RKO (cell line): Measurements from ENCODE around the gene RPL13.
A peak's percentile ranks its signal among the peaks of the same experiment; 100 is the strongest.
"Not testable (repeated sequence)": the region's sequence is repeated elsewhere in the genome, so short reads cannot be mapped to it uniquely, and the experiment has no call there.

Experiments used
- DNase-seq: peaks from one replicate; pipeline ENCODE4 v3.0.0-alpha.2; 2016; ENCODE audit warnings: low spot score

RPL13 gene

DNA sequence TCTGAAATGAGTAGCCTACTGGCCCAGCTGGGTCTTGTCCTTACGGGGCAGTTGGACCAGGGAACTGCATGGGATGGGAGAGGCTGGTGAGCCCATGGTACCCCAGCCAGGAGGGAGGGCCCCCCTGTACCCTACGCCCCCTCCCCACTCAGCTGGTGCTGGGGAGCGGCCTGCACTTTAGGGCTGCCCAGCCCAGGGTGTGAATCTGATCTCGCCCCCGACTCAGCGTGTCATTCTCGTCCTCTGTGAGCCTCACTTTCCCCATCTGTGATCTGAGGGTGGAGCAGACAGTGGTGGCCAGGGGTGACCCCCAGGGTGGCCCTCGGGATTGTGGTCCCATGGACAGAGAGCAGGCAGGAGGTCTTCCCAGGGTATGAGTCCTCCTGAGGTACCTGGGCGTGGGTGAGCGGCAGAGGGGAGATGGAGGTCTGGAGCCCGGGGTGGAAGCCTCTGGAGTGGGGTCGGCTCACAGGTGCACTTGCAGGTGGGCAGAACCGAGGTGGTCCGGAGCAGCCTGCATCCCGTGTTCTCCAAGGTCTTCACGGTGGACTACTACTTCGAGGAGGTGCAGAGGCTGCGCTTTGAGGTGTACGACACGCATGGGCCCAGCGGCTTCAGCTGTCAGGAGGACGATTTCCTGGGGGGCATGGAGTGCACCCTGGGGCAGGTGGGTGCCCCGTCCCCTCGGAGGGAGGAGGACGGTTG, 16.7 kb downstream of the RPL13 start:
- no peak for DNase-seq

DNA sequence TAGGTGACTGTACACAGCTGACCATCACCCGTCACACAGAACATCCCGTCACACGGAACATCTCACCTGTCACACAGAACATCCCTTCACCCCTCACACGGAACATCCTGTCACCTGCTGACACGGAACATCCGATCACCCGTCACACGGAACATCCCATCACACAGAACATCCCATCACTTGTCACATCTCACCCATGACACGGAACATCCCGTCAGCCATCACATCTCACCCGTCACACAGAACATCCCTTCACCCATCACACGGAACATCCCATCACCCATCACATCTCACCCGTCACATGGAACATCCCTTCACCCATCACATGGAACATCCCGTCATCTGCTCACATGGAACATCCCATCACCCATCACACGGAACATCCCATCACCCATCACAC, 18.9 kb downstream of the RPL13 start:
- DNase-seq: no peak

DNA sequence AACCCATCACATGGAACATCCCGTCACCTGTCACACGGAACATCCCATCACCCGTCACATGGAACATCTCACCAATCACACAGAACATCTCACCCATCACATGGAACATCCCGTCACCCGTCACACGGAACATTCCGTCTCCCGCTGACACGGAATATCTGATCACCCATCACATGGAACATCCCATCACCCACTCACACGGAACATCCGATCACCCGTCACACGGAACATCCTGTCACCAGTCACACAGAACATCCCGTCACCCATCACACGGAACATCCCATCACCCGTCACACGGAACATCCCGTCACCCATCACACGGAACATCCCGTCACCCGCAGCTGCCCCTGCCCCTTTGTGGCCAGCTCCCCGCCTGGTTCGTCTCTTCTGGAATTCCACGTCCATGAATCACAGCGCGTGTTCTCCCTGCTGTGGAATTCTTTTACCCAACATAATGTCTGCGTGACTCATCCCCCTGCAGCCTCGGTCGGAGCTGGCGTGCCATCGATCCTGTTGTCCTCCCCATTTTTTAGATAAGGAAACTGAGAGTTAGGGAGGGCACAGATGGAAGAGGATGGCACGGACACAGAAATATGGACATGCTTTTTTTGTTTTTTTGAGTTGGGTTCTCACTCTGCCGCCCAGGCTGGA, 20.7 kb downstream of the RPL13 start:
- DNase-seq: peak; percentile 95

GRCh38 chr16:89581861-89582563, 21.5 kb downstream of the RPL13 start:
- DNase-seq: no peak

GRCh38 chr16:89582614-89583196, 22.2 kb downstream of the RPL13 start:
- no peak for DNase-seq

- DNase-seq: no peak
These were observed 22.9 kb downstream of the RPL13 start for GRCh38 chr16:89583197-89583894.

DNA sequence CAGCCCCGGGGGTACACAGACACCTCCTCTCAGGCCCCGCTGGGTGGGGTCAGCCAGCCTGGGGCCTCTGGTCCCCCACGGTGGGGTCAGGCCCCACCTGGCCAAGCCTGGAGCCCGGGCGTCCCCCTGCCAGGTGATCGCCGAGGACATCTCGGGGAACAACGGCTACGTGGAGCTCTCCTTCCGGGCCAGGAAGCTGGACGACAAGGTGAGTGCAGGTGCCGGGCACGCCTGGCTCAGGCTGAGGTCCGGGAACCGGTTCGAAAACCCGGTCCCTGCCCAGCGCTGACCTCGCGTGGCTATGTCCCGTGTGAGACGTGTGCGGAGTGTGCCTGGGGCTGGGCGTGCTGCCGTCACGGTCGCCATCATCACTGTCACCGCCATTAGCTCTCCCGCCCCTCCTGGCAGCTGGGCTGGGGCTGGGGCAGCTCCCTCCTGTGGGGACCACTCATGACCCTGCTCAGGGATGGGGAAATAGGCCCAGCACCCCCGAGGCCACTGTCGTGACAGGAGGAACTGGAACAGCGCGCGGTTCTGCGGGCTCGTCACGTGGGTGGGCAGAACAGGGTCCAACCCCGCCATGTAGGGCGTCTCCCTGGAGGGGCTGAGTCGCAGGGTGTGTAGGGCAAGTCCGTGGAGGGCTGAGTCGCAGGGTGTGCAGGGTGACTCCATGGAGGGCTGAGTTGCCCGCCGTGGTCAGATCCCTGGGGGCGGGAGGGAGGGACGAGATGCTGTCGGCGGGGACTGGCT, 23.6 kb downstream of the RPL13 start:
- no peak for DNase-seq

- DNase-seq: no peak
These were observed 24.5 kb downstream of the RPL13 start for GRCh38 chr16:89584768-89585549.

DNA sequence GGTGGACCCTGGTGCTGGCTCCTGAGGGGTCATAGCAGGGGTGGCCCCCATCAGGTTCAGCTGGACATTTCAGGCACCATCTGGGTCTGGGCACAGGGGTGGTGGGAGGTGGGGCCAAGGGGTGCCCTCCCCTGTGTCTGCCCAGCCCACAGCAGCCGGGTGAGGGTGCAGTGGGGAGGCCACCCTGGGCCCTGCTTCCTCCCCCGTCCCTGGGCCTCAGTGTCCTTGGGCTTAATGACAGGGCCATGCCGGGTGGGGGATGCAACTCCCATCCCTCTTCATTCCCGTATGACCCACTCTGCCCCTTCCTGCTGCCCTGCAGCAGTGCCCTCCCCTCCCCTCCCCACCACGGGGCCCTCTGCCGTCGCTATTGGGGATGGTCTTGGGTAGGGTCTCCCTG, 25.7 kb downstream of the RPL13 start:
- no peak for DNase-seq

GRCh38 chr16:89586853-89587252, 26.4 kb downstream of the RPL13 start:
- DNase-seq: peak; percentile 95

DNA sequence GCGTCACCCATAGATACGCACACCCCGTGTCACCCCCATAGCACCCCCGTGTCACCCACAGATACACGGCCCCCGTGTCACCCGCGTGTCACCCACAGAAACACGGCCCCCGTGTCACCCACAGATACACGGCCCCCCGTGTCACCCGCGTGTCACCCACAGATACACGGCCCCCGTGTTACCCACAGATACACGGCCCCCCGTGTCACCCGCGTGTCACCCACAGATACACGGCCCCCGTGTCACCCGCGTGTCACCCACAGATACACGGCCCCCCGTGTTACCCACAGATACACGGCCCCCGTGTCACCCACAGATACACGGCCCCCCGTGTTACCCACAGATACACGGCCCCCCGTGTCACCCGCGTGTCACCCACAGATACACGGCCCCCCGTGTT, 27.2 kb downstream of the RPL13 start:
- DNase-seq: not testable (repeated sequence)

DNA sequence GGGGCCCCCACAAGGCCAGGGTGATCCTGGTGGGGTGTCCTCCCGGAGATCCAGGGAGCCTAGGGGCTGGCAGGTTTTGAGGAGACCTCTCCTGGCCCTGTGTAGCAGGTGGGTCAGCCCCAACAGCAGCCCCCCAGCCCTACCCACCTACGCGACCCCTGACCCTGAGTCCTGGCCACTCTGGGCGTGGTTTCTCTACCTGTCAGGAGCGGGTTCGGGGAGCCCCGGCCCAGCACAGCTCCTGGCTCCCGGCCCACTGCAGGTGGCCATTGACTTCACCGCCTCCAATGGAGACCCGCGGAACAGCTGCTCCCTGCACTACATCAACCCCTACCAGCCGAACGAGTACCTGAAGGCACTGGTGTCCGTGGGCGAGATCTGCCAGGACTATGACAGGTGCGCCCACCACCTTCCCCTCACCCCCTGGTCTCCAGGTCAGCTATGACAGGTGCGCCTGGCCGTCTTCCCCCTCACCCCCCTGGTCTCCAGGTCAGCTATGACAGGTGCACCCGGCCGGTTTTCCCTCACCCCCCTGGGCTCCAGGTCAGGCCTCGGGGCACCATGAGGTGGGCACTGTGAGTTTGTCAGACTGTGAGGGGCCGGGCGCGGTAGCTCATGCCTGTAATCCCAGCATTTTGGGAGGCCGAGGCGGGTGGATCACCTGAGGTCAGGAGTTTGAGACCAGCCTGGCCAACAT, 28.1 kb downstream of the RPL13 start:
- no peak for DNase-seq

GRCh38 chr16:89589241-89589926, 28.9 kb downstream of the RPL13 start:
- no peak for DNase-seq

DNA sequence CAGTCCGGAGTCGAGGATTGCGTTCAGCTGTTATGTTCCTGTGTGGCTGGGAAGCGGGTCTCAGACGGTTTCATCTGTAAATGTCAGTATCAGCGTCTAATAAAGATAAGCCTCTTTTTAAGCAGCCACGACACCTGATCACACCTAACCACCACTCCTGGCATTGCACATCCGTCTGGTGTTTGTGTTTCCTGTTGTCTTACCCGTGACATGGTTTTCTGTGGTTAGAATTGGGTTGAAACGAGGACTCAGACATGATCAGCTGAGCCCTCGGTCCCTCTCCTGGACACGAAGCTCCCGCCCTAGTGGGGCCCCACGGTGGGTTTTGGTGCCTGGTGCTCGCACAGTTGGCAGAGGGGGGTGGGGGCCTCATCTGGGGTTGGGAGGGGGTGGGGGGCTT, 33.4 kb downstream of the RPL13 start:
- no peak for DNase-seq

DNA sequence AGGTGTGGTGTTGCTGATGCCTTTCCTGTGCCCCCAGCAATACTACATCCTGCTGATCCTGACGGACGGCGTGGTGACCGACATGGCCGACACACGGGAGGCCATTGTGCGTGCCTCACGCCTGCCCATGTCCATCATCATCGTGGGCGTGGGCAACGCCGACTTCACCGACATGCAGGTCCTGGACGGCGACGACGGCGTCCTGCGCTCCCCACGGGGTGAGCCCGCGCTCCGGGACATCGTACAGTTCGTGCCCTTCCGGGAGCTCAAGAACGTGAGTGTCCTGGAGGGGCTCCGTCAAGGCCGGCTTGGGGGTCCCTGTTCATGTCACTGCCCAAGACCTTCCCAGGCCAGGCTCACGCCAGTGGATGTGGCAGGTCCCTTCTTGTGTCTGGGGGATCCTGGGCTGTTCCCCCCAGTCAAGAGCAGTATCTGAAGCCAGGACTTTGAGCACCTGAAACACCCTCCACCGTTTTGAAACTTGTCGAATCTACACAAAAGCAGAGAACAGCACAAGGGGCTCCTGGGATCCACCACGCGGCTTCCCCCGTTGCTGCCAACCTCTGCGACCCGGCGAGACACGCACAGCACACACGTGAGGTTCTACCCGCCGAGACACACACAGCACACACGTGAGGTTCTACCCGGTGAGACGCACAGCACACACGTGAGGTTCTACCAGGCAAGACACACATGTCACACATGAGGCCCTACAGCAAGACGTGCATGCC, 35.0 kb downstream of the RPL13 start:
- DNase-seq: no peak

DNA sequence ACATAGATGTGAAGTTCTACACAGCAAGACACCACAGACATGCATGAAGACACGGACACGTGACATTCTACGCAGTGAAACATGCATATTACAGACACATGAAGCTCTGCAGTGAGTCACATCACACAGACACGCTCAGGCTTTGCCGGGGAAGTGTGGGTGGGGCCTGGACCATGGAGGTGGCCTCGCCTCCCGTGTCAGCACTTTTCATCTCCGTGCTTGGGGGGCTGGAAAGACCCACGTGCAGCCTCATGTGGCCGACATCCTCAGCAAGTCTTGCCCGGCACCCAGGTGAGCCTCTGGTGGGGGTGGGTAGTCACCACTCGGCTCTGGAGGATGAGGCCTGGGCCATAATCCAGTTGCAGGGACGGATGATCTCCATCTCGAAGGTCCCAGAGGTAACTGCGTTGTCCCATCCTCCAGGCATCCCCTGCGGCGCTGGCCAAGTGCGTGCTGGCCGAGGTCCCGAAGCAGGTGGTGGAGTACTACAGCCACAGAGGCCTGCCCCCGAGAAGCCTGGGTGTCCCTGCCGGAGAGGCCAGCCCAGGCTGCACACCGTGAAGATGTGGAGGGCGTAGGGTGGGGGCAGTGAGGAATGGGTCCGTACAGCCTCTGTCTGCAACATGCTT, 35.7 kb downstream of the RPL13 start:
- no peak for DNase-seq

- no peak for DNase-seq
These were observed 36.6 kb downstream of the RPL13 start for GRCh38 chr16:89596957-89597649.

DNA sequence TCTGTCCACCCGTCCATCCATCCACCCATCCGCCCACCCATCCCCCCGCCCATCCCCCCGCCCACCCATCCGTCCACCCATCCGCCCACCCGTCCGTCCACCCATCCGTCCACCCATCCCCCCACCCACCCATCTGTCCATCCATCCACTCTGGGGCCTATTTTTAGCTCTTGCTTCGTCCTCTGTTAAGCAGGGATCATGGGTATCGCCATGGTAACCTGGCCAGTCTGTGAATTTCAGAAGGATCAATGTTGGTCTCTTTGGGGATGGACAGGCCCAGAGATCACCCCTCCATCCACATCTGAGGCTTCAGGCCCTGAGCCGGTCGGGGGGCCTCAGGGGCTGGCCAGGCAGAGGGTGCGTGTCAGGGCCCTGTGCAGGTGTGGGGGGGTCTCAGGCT, 37.7 kb downstream of the RPL13 start:
- DNase-seq: peak; percentile 43
